ENCODE results near the gene CKB. TPM values are rescaled to one million over a fixed set of nuclear protein-coding genes. Genes with fewer than 3 reads are reported as not detected.

CKB gene
- total and polyA plus RNA-seq, 9 of the 15 experiments (the other 6 are each of a cell fraction or from before 2014, with no cell fraction given) = 23.9 to 692 (median 132) TPM

DNA sequence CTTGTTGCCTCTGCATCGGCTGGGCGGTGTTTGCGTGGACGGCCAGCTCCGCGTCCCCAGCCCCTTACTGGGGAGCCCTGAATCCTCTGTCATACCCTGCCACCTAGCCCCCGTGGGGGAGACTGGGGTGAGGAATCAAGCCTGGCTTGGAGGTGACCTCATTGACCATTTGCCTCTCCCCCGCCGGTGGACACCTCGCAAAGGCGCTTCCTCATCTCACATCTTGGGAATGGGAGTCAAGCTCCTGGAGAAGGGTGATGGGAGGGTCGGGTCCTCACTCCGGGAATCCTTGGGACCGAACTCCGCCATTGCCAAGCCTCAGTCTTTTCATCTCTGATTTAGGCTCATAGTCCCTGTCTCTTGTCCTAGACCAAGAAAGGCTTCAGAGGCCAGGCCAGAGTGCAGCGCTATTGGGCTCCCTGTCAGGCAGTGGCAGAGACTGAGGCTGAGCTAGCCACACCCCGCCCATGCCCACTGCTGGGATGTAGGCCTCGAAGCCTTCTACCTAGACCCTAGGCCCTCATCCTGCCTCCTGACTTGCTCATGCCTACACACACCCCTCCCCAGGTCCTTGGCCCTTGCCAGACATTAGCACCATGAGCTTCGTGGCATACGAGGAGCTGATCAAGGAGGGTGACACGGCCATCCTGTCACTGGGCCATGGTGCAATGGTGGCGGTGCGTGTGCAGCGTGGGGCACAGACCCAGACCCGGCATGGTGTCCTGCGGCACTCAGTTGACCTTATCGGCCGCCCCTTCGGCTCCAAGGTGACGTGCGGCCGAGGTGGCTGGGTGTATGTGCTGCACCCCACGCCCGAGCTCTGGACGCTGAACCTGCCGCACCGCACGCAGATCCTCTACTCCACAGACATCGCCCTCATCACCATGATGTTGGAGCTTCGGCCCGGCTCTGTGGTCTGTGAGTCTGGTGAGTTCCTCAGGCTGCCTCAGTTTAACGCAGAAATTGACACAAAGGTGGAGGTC is 7.0 kb upstream of the CKB start (continued):
- TF ChIP-seq, protein P1, sequence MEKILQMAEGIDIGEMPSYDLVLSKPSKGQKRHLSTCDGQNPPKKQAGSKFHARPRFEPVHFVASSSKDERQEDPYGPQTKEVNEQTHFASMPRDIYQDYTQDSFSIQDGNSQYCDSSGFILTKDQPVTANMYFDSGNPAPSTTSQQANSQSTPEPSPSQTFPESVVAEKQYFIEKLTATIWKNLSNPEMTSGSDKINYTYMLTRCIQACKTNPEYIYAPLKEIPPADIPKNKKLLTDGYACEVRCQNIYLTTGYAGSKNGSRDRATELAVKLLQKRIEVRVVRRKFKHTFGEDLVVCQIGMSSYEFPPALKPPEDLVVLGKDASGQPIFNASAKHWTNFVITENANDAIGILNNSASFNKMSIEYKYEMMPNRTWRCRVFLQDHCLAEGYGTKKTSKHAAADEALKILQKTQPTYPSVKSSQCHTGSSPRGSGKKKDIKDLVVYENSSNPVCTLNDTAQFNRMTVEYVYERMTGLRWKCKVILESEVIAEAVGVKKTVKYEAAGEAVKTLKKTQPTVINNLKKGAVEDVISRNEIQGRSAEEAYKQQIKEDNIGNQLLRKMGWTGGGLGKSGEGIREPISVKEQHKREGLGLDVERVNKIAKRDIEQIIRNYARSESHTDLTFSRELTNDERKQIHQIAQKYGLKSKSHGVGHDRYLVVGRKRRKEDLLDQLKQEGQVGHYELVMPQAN (IDR thresholded peaks at IDR 0.05; ENCODE audit: borderline replicate concordance) = peak; percentile 8; the same call in 1 of the 2 replicates
- TF ChIP-seq POLR2G (IDR thresholded peaks at IDR 0.05; ENCODE audit: low read depth, low read length) (no peak; the same call in 1 of the 2 replicates), NCOA2 (IDR thresholded peaks at IDR 0.05; ENCODE audit: partially characterized antibody in 2 of 2) (no peak), EGR1 (conservative IDR thresholded peaks at IDR 0.05) (no peak), HLTF (IDR thresholded peaks at IDR 0.05) (no peak), COPS2 (conservative IDR thresholded peaks at IDR 0.05) (no peak), KAT2B (IDR thresholded peaks at IDR 0.05; ENCODE audit: low read depth, low read length) (no peak), BCOR (IDR thresholded peaks at IDR 0.05) (no peak), MEIS2 (IDR thresholded peaks at IDR 0.05; ENCODE audit: partially characterized antibody) (no peak), ZNF75A (CRISPR knock-in tag; IDR thresholded peaks at IDR 0.05) (no peak), SAP30 (IDR thresholded peaks at IDR 0.05; ENCODE audit: borderline replicate concordance, insufficient read depth, low read depth, low read length, poor library complexity, severe bottlenecking) (peak; percentile 88), KLF10 (CRISPR knock-in tag; IDR thresholded peaks at IDR 0.05) (no peak), MTA1 (IDR thresholded peaks at IDR 0.05; ENCODE audit: borderline replicate concordance) (no peak), FOXM1 (IDR thresholded peaks at IDR 0.05; ENCODE audit: low read depth) (no peak), FOXM1 (CRISPR knock-in tag; IDR thresholded peaks at IDR 0.05; ENCODE audit: low read depth) (no peak)
- TF ChIP-seq, protein P2, sequence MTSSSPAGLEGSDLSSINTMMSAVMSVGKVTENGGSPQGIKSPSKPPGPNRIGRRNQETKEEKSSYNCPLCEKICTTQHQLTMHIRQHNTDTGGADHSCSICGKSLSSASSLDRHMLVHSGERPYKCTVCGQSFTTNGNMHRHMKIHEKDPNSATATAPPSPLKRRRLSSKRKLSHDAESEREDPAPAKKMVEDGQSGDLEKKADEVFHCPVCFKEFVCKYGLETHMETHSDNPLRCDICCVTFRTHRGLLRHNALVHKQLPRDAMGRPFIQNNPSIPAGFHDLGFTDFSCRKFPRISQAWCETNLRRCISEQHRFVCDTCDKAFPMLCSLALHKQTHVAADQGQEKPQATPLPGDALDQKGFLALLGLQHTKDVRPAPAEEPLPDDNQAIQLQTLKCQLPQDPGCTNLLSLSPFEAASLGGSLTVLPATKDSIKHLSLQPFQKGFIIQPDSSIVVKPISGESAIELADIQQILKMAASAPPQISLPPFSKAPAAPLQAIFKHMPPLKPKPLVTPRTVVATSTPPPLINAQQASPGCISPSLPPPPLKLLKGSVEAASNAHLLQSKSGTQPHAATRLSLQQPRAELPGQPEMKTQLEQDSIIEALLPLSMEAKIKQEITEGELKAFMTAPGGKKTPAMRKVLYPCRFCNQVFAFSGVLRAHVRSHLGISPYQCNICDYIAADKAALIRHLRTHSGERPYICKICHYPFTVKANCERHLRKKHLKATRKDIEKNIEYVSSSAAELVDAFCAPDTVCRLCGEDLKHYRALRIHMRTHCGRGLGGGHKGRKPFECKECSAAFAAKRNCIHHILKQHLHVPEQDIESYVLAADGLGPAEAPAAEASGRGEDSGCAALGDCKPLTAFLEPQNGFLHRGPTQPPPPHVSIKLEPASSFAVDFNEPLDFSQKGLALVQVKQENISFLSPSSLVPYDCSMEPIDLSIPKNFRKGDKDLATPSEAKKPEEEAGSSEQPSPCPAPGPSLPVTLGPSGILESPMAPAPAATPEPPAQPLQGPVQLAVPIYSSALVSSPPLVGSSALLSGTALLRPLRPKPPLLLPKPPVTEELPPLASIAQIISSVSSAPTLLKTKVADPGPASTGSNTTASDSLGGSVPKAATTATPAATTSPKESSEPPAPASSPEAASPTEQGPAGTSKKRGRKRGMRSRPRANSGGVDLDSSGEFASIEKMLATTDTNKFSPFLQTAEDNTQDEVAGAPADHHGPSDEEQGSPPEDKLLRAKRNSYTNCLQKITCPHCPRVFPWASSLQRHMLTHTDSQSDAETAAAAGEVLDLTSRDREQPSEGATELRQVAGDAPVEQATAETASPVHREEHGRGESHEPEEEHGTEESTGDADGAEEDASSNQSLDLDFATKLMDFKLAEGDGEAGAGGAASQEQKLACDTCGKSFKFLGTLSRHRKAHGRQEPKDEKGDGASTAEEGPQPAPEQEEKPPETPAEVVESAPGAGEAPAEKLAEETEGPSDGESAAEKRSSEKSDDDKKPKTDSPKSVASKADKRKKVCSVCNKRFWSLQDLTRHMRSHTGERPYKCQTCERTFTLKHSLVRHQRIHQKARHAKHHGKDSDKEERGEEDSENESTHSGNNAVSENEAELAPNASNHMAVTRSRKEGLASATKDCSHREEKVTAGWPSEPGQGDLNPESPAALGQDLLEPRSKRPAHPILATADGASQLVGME (CRISPR knock-in tag; IDR thresholded peaks at IDR 0.05) = no peak
- TF ChIP-seq, protein P3, sequence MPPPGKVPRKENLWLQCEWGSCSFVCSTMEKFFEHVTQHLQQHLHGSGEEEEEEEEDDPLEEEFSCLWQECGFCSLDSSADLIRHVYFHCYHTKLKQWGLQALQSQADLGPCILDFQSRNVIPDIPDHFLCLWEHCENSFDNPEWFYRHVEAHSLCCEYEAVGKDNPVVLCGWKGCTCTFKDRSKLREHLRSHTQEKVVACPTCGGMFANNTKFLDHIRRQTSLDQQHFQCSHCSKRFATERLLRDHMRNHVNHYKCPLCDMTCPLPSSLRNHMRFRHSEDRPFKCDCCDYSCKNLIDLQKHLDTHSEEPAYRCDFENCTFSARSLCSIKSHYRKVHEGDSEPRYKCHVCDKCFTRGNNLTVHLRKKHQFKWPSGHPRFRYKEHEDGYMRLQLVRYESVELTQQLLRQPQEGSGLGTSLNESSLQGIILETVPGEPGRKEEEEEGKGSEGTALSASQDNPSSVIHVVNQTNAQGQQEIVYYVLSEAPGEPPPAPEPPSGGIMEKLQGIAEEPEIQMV (tag; conservative IDR thresholded peaks at IDR 0.05; ENCODE audit: low read depth) = no peak
